AG08395 (cell line): ENCODE data around the gene NR1H3.
"Not testable (repeated sequence)": the region's sequence is repeated elsewhere in the genome, so short reads cannot be mapped to it uniquely, and the experiment has no call there.

ENCODE experiments used
- DNase-seq: peaks from one replicate; pipeline ENCODE4 v3.0.0; 2012; ENCODE audit warnings: mixed read lengths, low spot score

NR1H3 gene

GRCh38 chr11:47306484-47306844, 48.7 kb downstream of the NR1H3 start:
- DNase-seq, result no peak

GRCh38 chr11:47308050-47308823, 50.4 kb downstream of the NR1H3 start:
- no peak for DNase-seq

GRCh38 chr11:47314992-47315391, 57.2 kb downstream of the NR1H3 start:
- DNase-seq, result peak; percentile 74

- DNase-seq, result not testable (repeated sequence)
Observed at GRCh38 chr11:47316501-47316900, 58.7 kb downstream of the NR1H3 start.

- DNase-seq, result no peak
Observed at GRCh38 chr11:47317064-47317828, 59.5 kb downstream of the NR1H3 start.

GRCh38 chr11:47318166-47318565, 60.4 kb downstream of the NR1H3 start:
- DNase-seq, result no peak
